ENCODE results near the gene BTD. TPM values are rescaled to one million over a fixed set of nuclear protein-coding genes. Genes with fewer than 3 reads are reported as not detected.

Gene BTD
- total and polyA plus RNA-seq, 12 donors = 4.8 to 17.2 (median 13.0) TPM

DNA sequence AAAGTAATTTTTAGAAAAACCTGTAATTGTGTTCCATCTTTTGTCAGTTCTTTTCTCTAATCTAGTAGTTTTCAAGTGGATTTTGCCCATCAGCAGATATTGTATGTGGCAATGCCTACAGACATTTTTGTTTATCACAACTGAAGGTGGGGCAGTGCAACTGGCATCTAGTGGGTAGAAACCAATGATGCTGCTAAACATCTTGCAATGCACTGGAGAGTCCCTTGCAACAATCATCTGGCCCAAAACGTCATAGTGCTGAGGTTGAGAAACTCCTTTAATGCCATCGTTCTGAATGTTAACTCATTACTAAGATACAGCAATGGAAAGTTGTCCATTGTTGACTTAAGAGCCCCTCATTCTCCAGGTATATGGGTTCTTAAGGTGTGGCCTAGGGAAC, 80.1 kb downstream of the BTD start:
- Histone ChIP-seq H3K4me3 (no peak overlapping the region), H3K27ac (no peak overlapping the region), H3K27me3 (no peaks in the 10 kb centered on the region), H3K36me3 (peaks cover 0 to 80% (median 15%) of the 10 kb centered on the region in 9 donors), H3K4me1 (peaks cover 0 to 30% (median 14%) of the 10 kb centered on the region in 9 donors), H3K9me3 (no peaks in the 10 kb centered on the region)
- no peak for ATAC-seq
- no peak for DNase-seq
- intact Hi-C loops (cut with DNase I) = loop anchor here in 1 of 10 donors (10.0 kb wide), 1 partner anchor 47 kb away; no protein-coding TSS in a partner anchor
- TF ChIP-seq CTCF (IDR thresholded peaks at IDR 0.05) = no peak
- 78 to 86% methylated on average over 2 of the region's 2 CpGs for WGBS, 2 donors

DNA sequence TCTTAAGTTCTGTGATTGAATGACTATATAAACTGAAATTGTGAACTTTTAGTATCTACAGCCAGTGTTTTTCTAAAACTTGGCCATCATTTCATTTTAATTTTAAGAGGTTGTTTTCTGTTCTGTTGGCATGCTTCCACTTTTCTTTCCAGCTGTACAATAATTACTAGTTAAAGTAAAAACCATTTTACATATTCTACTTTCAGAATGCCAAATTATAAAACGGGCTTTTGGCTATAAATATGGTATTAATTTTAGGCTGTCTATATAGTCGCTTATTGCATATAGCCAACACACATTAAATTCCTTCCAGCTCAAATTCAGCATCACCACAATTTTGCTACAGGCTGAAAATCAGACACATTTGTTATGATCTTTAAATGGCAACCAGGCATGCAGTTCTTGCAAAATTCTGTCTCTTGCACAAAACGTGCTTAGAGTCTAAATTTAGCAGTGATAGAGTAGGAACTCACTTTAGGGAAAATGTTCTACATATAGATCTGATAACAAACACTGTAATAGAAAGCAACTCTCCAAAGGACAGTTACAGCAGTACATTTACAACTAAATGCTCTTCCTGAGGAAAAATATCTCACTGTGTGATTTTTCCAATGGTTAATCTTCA, 81.1 kb downstream of the BTD start:
- no peak overlapping the region for H3K27ac ChIP-seq
- TF ChIP-seq CTCF (IDR thresholded peaks at IDR 0.05) = no peak
- H3K4me3 ChIP-seq = no peak overlapping the region
- ATAC-seq (peak in 1 of 8 donors; percentile 27), DNase-seq (no peak)
- intact Hi-C loops (cut with DNase I) = loop anchor here in 1 of 10 donors (10.0 kb wide), 1 partner anchor 48 kb away; no protein-coding TSS in a partner anchor
- peaks cover 0 to 30% (median 14%) of the 10 kb centered on the region in 9 donors for H3K4me1 ChIP-seq
- peaks cover 0 to 80% (median 5%) of the 10 kb centered on the region in 9 donors for H3K36me3 ChIP-seq
- WGBS, 2 donors = 36 to 41% methylated on average over 3 of the region's 3 CpGs
- no peaks in the 10 kb centered on the region for H3K9me3 ChIP-seq
- H3K27me3 ChIP-seq = no peaks in the 10 kb centered on the region

- Histone ChIP-seq H3K9me3 (no peaks in the 10 kb centered on the region), H3K27me3 (no peaks in the 10 kb centered on the region), H3K4me1 (peaks cover 0 to 30% (median 14%) of the 10 kb centered on the region in 9 donors), H3K4me3 (no peak overlapping the region), H3K36me3 (peaks cover 0 to 80% (median under 1%) of the 10 kb centered on the region in 9 donors), H3K27ac (no peak overlapping the region)
- no peak for ATAC-seq
- intact Hi-C loops (cut with DNase I) = loop anchor here in 1 of 10 donors (10.0 kb wide), 1 partner anchor 48 kb away; no protein-coding TSS in a partner anchor
- no peak for DNase-seq
- TF ChIP-seq CTCF (IDR thresholded peaks at IDR 0.05) = no peak
- 74 to 77% methylated on average over 1 of the region's 1 CpG for WGBS, 2 donors
Observed at GRCh38 chr3:15683253-15683652, 81.7 kb downstream of the BTD start.

DNA sequence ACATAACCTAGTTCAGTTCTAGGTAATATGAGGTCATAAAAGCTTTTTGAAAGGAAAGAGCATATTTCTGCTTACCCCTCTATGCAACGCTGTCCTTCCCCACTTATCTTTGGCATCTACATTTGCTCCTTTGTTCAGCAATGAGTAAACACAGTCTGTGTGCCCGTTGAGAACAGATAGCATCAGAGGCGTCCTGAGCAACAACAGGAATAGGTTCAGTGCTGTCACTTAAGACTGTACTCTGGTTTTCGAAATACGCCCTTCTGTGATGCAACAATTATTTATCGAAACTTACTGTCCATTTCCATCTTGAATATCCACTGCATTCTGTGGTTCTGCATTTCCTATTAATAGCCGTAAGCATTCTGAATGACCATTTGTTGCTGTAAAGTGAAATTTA, 84.4 kb downstream of the BTD start:
- peaks cover 0 to 25% (median 14%) of the 10 kb centered on the region in 9 donors for H3K4me1 ChIP-seq
- intact Hi-C loops (cut with DNase I) = loop anchor here in 1 of 10 donors (10.0 kb wide), 1 partner anchor 51 kb away; no protein-coding TSS in a partner anchor
- WGBS, 2 donors = 87 to 90% methylated on average over 7 of the region's 7 CpGs
- no peak overlapping the region for H3K4me3 ChIP-seq
- H3K36me3 ChIP-seq = peaks cover 0 to 81% (median 8%) of the 10 kb centered on the region in 9 donors
- H3K27me3 ChIP-seq = no peaks in the 10 kb centered on the region
- no peaks in the 10 kb centered on the region for H3K9me3 ChIP-seq
- no peak for ATAC-seq
- DNase-seq = no peak
- TF ChIP-seq CTCF (IDR thresholded peaks at IDR 0.05) = no peak
- no peak overlapping the region for H3K27ac ChIP-seq
